ENCODE results near the gene DUOX1. TPM values are rescaled to one million over a fixed set of nuclear protein-coding genes. Genes with fewer than 3 reads are reported as not detected.

The DUOX1 gene
- total and polyA plus RNA-seq, 2 donors (not counting 3 experiments of a cell fraction or from before 2014, with no cell fraction given): not detected

GRCh38 chr15:45121706-45122417, 7.9 kb upstream of the DUOX1 start:
- H3K79me2 ChIP-seq (ENCODE audit: control insufficient read depth, insufficient read depth, low read length): no peaks in the 10 kb centered on the region
- H3K4me3 ChIP-seq (replicated peaks in 1 of 3; ENCODE audit: insufficient read depth in 1 of 3, low read depth in 1 of 3, low read length in 3 of 3): no peak overlapping the region
- H4K20me1 ChIP-seq (replicated peaks; ENCODE audit: control insufficient read depth, extremely low read depth, insufficient read depth, low read length): no peaks in the 10 kb centered on the region
- BruUV-seq (replicated peaks): no TSS peak
- H3K27ac ChIP-seq (ENCODE audit: insufficient read depth, low read depth, low read length): no peak overlapping the region
- DNase-seq (ENCODE audit: low read depth, low spot score) (peak; percentile 54), FAIRE-seq (peak; percentile 67)
- no peaks in the 10 kb centered on the region for H3K9me3 ChIP-seq (replicated peaks; ENCODE audit: control insufficient read depth, insufficient read depth, low read length)
- intact Hi-C loops (cut with micrococcal nuclease): no loop called here
- peaks cover 26 to 43% of the 10 kb centered on the region in 2 experiments for H3K27me3 ChIP-seq (ENCODE audit: control insufficient read depth in 2 of 2, insufficient read depth in 2 of 2, low read length in 2 of 2)
- no peaks in the 10 kb centered on the region for H3K9me1 ChIP-seq (replicated peaks; ENCODE audit: control insufficient read depth, extremely low read depth, insufficient read depth, low read length)
- no peak overlapping the region for H3K9ac ChIP-seq (replicated peaks; ENCODE audit: extremely low read depth, insufficient read depth, low read length)
- H3K4me2 ChIP-seq (ENCODE audit: insufficient read depth, low read length): no peak overlapping the region
- H3K4me1 ChIP-seq (ENCODE audit: control insufficient read depth, extremely low read depth, insufficient read depth, low read length): peaks cover 10% of the 10 kb centered on the region
- no peak overlapping the region for H2AFZ ChIP-seq (ENCODE audit: low read depth, low read length)
- H3K36me3 ChIP-seq (ENCODE audit: control insufficient read depth in 2 of 2, extremely low read depth in 1 of 2, insufficient read depth in 2 of 2, low read length in 2 of 2): no peaks in the 10 kb centered on the region
- CTCF ChIA-PET: interaction anchor here (0.5 to 2.0 kb wide), 6 partner anchors 9 to 207 kb away, joined by 3 to 8 read pairs (median 3); no protein-coding TSS in a partner anchor
- dilution Hi-C loops (cut with MboI; ENCODE audit: extremely low pct_ligation_motif_present, low sequenced_read_pairs): no loop called here
- TF ChIP-seq MYC (IDR thresholded peaks at IDR 0.05; ENCODE audit: low read depth, low read length) (no peak), POLR2A (IDR thresholded peaks at IDR 0.05; ENCODE audit: low read depth, low read length) (no peak), FOS (IDR thresholded peaks at IDR 0.05; ENCODE audit: borderline replicate concordance, insufficient read depth, low read length) (peak; percentile 73), POLR2AphosphoS5 (IDR thresholded peaks at IDR 0.05; ENCODE audit: insufficient read depth, low read depth, low read length) (peak; percentile 26), CTCF (IDR thresholded peaks at IDR 0.05; ENCODE audit: extremely low read depth in 1 of 2, insufficient read depth in 1 of 2, low read depth in 1 of 2, low read length in 2 of 2) (no peak)
- POLR2A ChIA-PET: no interaction called here

GRCh38 chr15:45122719-45123118, 7.1 kb upstream of the DUOX1 start:
- no peaks in the 10 kb centered on the region for H3K9me3 ChIP-seq (replicated peaks; ENCODE audit: control insufficient read depth, insufficient read depth, low read length)
- H3K9me1 ChIP-seq (replicated peaks; ENCODE audit: control insufficient read depth, extremely low read depth, insufficient read depth, low read length): no peaks in the 10 kb centered on the region
- CTCF ChIA-PET: interaction anchor here (1.2 to 2.0 kb wide), 2 partner anchors 15 to 40 kb away, joined by 4 to 8 read pairs; no protein-coding TSS in a partner anchor
- H3K4me2 ChIP-seq (ENCODE audit: insufficient read depth, low read length): no peak overlapping the region
- H3K79me2 ChIP-seq (ENCODE audit: control insufficient read depth, insufficient read depth, low read length): no peaks in the 10 kb centered on the region
- TF ChIP-seq EZH2 (IDR thresholded peaks at IDR 0.05; ENCODE audit: borderline replicate concordance, low read depth, low read length, severe bottlenecking): no peak
- no peak for TF ChIP-seq POLR2AphosphoS5 (IDR thresholded peaks at IDR 0.05; ENCODE audit: insufficient read depth, low read depth, low read length)
- no peak for TF ChIP-seq CTCF (IDR thresholded peaks at IDR 0.05; ENCODE audit: extremely low read depth in 1 of 2, insufficient read depth in 1 of 2, low read depth in 1 of 2, low read length in 2 of 2)
- no peak for TF ChIP-seq JUN (IDR thresholded peaks at IDR 0.05; ENCODE audit: borderline replicate concordance, insufficient read depth, insufficient read length, low read depth)
- TF ChIP-seq, protein P1, sequence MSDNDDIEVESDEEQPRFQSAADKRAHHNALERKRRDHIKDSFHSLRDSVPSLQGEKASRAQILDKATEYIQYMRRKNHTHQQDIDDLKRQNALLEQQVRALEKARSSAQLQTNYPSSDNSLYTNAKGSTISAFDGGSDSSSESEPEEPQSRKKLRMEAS (IDR thresholded peaks at IDR 0.05; ENCODE audit: insufficient read depth, insufficient read length): no peak
- TF ChIP-seq GATA2 (IDR thresholded peaks at IDR 0.05; ENCODE audit: insufficient read depth, insufficient read length, low read depth, low read length): no peak
- TF ChIP-seq MYC (IDR thresholded peaks at IDR 0.05; ENCODE audit: low read depth, low read length): no peak
- no peak for TF ChIP-seq FOS (IDR thresholded peaks at IDR 0.05; ENCODE audit: borderline replicate concordance, insufficient read depth, low read length)
- TF ChIP-seq POLR2A (IDR thresholded peaks at IDR 0.05; ENCODE audit: low read depth, low read length): no peak
- intact Hi-C loops (cut with micrococcal nuclease) (no loop called here), dilution Hi-C loops (cut with MboI; ENCODE audit: extremely low pct_ligation_motif_present, low sequenced_read_pairs) (no loop called here)
- H3K27me3 ChIP-seq (ENCODE audit: control insufficient read depth in 2 of 2, insufficient read depth in 2 of 2, low read length in 2 of 2): peaks cover 21 to 43% of the 10 kb centered on the region in 2 experiments
- no peak for DNase-seq (ENCODE audit: low read depth, low spot score)
- peaks cover 8% of the 10 kb centered on the region for H3K4me1 ChIP-seq (ENCODE audit: control insufficient read depth, extremely low read depth, insufficient read depth, low read length)
- no peaks in the 10 kb centered on the region for H4K20me1 ChIP-seq (replicated peaks; ENCODE audit: control insufficient read depth, extremely low read depth, insufficient read depth, low read length)
- no peak overlapping the region for H2AFZ ChIP-seq (ENCODE audit: low read depth, low read length)
- no peak overlapping the region for H3K27ac ChIP-seq (ENCODE audit: insufficient read depth, low read depth, low read length)
- no peaks in the 10 kb centered on the region for H3K36me3 ChIP-seq (ENCODE audit: control insufficient read depth in 2 of 2, extremely low read depth in 1 of 2, insufficient read depth in 2 of 2, low read length in 2 of 2)
- no peak overlapping the region for H3K4me3 ChIP-seq (replicated peaks in 1 of 3; ENCODE audit: insufficient read depth in 1 of 3, low read depth in 1 of 3, low read length in 3 of 3)
- POLR2A ChIA-PET: no interaction called here
- H3K9ac ChIP-seq (replicated peaks; ENCODE audit: extremely low read depth, insufficient read depth, low read length): no peak overlapping the region
- FAIRE-seq: no peak
- no TSS peak for BruUV-seq (replicated peaks)
